IPS-18a (cell line): Measurements from ENCODE around the gene EEPD1.

Experiments
- H3K27ac ChIP-seq: one replicate; pipeline ENCODE4 v1.5.1; 2013; ENCODE audit warnings: low read length
- H3K27me3 ChIP-seq: one replicate; pipeline ENCODE4 v1.6.1; 2013; ENCODE audit warnings: mild to moderate bottlenecking, low read length; ENCODE audit not compliant: control insufficient read depth, insufficient read depth
- H3K36me3 ChIP-seq: one replicate; pipeline ENCODE4 v1.6.1; 2013; ENCODE audit warnings: low read depth, low read length; ENCODE audit not compliant: control insufficient read depth
- H3K4me1 ChIP-seq: one replicate; pipeline ENCODE4 v1.6.1; 2013; ENCODE audit warnings: low read depth, low read length; ENCODE audit not compliant: control insufficient read depth
- H3K4me3 ChIP-seq: one replicate; pipeline ENCODE4 v1.5.1; 2013; ENCODE audit warnings: low read length
- H3K9ac ChIP-seq: one replicate; pipeline ENCODE4 v1.6.1; 2013; ENCODE audit warnings: mild to moderate bottlenecking, low read length, moderate library complexity
- H3K9me3 ChIP-seq: one replicate; pipeline ENCODE4 v1.6.1; 2013; ENCODE audit warnings: low read depth, low read length; ENCODE audit not compliant: control insufficient read depth

EEPD1 gene

GRCh38 chr7:36273836-36274235 is 120.8 kb downstream of the EEPD1 start:
- Histone ChIP-seq H3K27ac (no peak overlapping the region), H3K4me3 (no peak overlapping the region), H3K9ac (no peak overlapping the region), H3K4me1 (peaks cover 39% of the 10 kb centered on the region), H3K9me3 (no peaks in the 10 kb centered on the region), H3K27me3 (no peaks in the 10 kb centered on the region), H3K36me3 (no peaks in the 10 kb centered on the region)

- no peak overlapping the region for H3K4me3 ChIP-seq
- H3K4me1 ChIP-seq = peaks cover 58% of the 10 kb centered on the region
- H3K27ac ChIP-seq = no peak overlapping the region
- H3K27me3 ChIP-seq = no peaks in the 10 kb centered on the region
- H3K9me3 ChIP-seq = no peaks in the 10 kb centered on the region
- no peak overlapping the region for H3K9ac ChIP-seq
- no peaks in the 10 kb centered on the region for H3K36me3 ChIP-seq
These were observed 122.8 kb downstream of the EEPD1 start for GRCh38 chr7:36275735-36276284.

GRCh38 chr7:36276428-36277248 is 123.6 kb downstream of the EEPD1 start:
- no peak overlapping the region for H3K27ac ChIP-seq

GRCh38 chr7:36277249-36277542 is 124.1 kb downstream of the EEPD1 start:
- Histone ChIP-seq H3K9ac (no peak overlapping the region), H3K4me1 (peaks cover 72% of the 10 kb centered on the region), H3K36me3 (no peaks in the 10 kb centered on the region), H3K27ac (no peak overlapping the region), H3K27me3 (no peaks in the 10 kb centered on the region), H3K9me3 (no peaks in the 10 kb centered on the region), H3K4me3 (no peak overlapping the region)

More at GRCh38 chr7:36276428-36277248, 123.6 kb downstream of the EEPD1 start:
- Histone ChIP-seq H3K27me3 (no peaks in the 10 kb centered on the region), H3K9ac (no peak overlapping the region), H3K36me3 (no peaks in the 10 kb centered on the region), H3K4me3 (no peak overlapping the region), H3K4me1 (peaks cover 67% of the 10 kb centered on the region), H3K9me3 (no peaks in the 10 kb centered on the region)

GRCh38 chr7:36278069-36278619 is 125.1 kb downstream of the EEPD1 start:
- no peak overlapping the region for H3K4me3 ChIP-seq
- no peak overlapping the region for H3K9ac ChIP-seq
- no peaks in the 10 kb centered on the region for H3K9me3 ChIP-seq
- no peaks in the 10 kb centered on the region for H3K36me3 ChIP-seq
- no peak overlapping the region for H3K27ac ChIP-seq
- H3K4me1 ChIP-seq = peaks cover 82% of the 10 kb centered on the region
- no peaks in the 10 kb centered on the region for H3K27me3 ChIP-seq

- no peaks in the 10 kb centered on the region for H3K9me3 ChIP-seq
- H3K4me1 ChIP-seq = peaks cover 86% of the 10 kb centered on the region
- H3K36me3 ChIP-seq = no peaks in the 10 kb centered on the region
- H3K27me3 ChIP-seq = no peaks in the 10 kb centered on the region
- H3K9ac ChIP-seq = no peak overlapping the region
- H3K27ac ChIP-seq = no peak overlapping the region
- no peak overlapping the region for H3K4me3 ChIP-seq
These were observed 125.6 kb downstream of the EEPD1 start for GRCh38 chr7:36278620-36279172.

DNA sequence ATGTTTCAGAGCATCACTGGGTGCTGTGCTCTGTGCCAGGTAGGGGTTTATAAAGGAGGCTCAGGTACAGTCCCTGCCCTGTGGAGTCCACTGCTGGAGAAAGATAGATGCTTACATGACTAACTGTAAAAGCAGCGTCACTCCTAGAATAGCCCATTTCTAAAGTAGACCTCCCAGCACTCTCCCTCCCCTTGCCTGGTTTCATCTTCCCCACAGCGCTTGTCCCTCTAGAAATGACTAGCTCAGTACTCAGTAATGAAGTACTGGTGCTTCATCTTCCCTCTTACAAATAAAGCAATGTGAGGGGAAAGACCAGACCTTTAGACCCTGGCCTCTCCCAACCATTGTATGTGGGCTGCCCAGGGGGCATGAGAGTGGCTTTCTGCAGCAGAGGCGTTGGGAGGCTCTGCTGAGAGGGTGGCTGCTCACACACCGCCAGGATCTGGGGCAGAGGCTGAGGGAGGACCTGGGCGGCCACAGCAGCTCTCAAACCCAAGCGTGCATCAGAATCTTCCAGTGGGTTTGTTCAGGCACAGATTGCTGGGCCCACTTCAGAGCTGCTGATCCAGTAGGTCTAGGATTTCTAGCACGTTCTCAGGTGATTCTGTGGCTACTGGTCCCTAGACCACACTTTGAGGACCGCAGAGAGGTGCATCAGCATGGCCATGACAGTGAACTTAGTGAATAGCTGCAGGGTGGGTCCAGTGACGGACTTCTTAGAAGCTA is 126.3 kb downstream of the EEPD1 start:
- H3K27me3 ChIP-seq = no peaks in the 10 kb centered on the region
- no peak overlapping the region for H3K4me3 ChIP-seq
- no peak overlapping the region for H3K27ac ChIP-seq
- no peaks in the 10 kb centered on the region for H3K36me3 ChIP-seq
- no peaks in the 10 kb centered on the region for H3K9me3 ChIP-seq
- peaks cover 81% of the 10 kb centered on the region for H3K4me1 ChIP-seq
- H3K9ac ChIP-seq = no peak overlapping the region

DNA sequence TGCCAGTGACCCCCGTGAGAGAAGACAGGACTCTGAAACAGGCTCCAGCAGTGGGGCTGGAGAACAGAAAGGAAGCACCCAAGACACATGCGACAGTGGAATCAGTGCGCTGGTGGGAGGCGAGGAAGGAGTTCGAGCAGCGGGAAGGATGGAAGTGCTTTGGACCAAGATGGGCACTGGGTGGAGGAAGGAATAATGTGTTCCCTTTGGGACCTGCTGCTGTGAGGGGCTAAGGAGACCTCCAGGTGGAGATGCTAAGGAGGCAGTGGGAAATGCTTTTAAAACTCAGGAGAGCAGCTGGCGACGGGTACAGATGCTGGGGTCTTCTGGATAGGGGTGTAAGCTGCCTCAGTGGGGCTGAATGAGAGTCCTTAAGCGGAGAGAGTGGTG is 126.9 kb downstream of the EEPD1 start:
- Histone ChIP-seq H3K4me1 (peaks cover 77% of the 10 kb centered on the region), H3K27me3 (no peaks in the 10 kb centered on the region), H3K36me3 (no peaks in the 10 kb centered on the region), H3K9me3 (no peaks in the 10 kb centered on the region), H3K27ac (no peak overlapping the region), H3K4me3 (no peak overlapping the region), H3K9ac (no peak overlapping the region)

GRCh38 chr7:36280840-36281812 is 128.1 kb downstream of the EEPD1 start:
- H3K9ac ChIP-seq = peak overlapping the region; percentile 51
- H3K27ac ChIP-seq = peak overlapping the region; percentile 47
- no peaks in the 10 kb centered on the region for H3K36me3 ChIP-seq
- H3K4me3 ChIP-seq = peak overlapping the region; percentile 31
- H3K4me1 ChIP-seq = peaks cover 75% of the 10 kb centered on the region
- no peaks in the 10 kb centered on the region for H3K27me3 ChIP-seq
- H3K9me3 ChIP-seq = no peaks in the 10 kb centered on the region

DNA sequence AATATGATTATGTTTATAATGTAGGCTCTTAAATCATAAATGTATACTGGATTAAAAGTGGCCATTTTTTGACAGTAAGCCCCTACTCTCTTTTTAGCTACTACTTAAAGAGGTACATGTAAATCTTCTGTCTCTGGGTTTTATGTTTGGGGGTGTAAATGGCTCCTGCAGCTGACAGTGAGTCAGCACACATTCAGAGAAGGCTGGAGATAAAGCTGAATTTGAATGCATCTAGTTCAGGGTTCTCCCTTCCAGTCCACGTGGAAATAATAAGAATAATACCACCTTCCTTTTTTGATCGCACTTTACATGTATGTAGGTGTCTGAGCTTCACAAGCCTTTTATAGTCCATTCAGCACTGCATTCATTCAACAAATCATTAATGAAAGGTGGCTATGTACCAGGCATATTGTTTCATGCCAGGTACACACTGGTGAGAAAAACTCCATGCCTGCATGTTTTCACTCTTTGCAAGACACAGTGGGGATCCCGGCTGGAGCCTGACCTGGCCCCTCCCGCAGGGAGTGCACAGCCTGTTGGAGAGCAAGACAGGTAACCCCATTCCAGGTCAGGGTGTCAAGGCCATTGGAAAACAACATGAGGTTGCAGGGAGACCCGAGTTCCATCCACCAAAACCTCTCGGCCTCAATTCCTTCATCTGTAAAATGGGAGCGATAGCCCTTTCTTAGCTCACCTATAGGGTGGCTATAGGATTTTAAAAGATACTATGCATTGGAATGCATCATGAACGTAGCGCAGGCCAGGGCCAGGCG is 129.1 kb downstream of the EEPD1 start:
- Histone ChIP-seq H3K27me3 (no peaks in the 10 kb centered on the region), H3K4me1 (peaks cover 66% of the 10 kb centered on the region), H3K9me3 (no peaks in the 10 kb centered on the region), H3K4me3 (peak overlapping the region; percentile 31), H3K36me3 (no peaks in the 10 kb centered on the region), H3K9ac (peak overlapping the region; percentile 51), H3K27ac (peak overlapping the region; percentile 25)
